Psoas muscle (tissue), 8 donors: ENCODE data around the gene KIF11. TPM values are rescaled to one million over a fixed set of nuclear protein-coding genes. Genes with fewer than 3 reads are reported as not detected.

ENCODE experiments used
- ATAC-seq, 4 donors: fragments of 200-7000 bp; cut with Tn5 transposase; one replicate each; pipeline ENCODE4 v1.9.1; 2020; ENCODE audit warnings: moderate library complexity in 3 of 4, mild to moderate bottlenecking in 2 of 4
- DNase-seq, 2 donors: peaks; one replicate each; pipeline ENCODE4 v3.0.0-alpha.2; 2020
- H3K27ac ChIP-seq: fragments of 200-600 bp; one replicate; pipeline ENCODE4 v1.8.0; 2022
- H3K27me3 ChIP-seq, 3 donors: fragments of 200-600 bp in 1 of 3; one replicate each; pipeline versions ENCODE4 v1.6.1 to v1.8.0; 2013 to 2022; ENCODE audit warnings: low read length in 2 of 3, mild to moderate bottlenecking in 2 of 3, moderate library complexity in 1 of 3; ENCODE audit not compliant: insufficient read depth in 3 of 3
- H3K36me3 ChIP-seq, 2 donors: fragments of 200-600 bp in 1 of 2; one replicate each; pipeline versions ENCODE4 v1.6.1 to v1.8.0; 2013 to 2022; ENCODE audit warnings: low read depth in 1 of 2, mild to moderate bottlenecking in 1 of 2, moderate library complexity in 1 of 2; ENCODE audit not compliant: insufficient read depth in 1 of 2
- H3K4me1 ChIP-seq: fragments of 200-600 bp; one replicate; pipeline ENCODE4 v1.8.0; 2022
- H3K4me3 ChIP-seq: fragments of 200-600 bp; one replicate; pipeline ENCODE4 v1.8.0; 2022; ENCODE audit warnings: mild to moderate bottlenecking
- H3K9me3 ChIP-seq: fragments of 200-600 bp; one replicate; pipeline ENCODE4 v1.8.0; 2022
- CTCF ChIP-seq: fragments of 200-600 bp; IDR thresholded peaks from one replicate; pipeline ENCODE4 v1.8.0; 2022; ENCODE audit warnings: antibody characterized with exemption
- WGBS, 3 donors: extraction: QIAGEN DNeasy Blood & Tissue Kit; methylation state at CpG; one replicate each; pipeline versions ENCODE4 v1.1.6 to v1.1.7; 2013; 5-methylcytosine and 5-hydroxymethylcytosine counted together
- intact Hi-C, 2 donors: fragments of 100-400 bp; cut with DNase I; formaldehyde crosslinking; loops; one replicate each; pipeline versions ENCODE4 v1.11.0 to v1.14.2; 2022
- polyA plus RNA-seq, 3 donors: library from polyadenylated mRNA; stranded (reverse); fragments of 200-250 nt; gene quantifications; one replicate each; pipeline ENCODE4 v1.2.3, GENCODE V29; 2013
- total RNA-seq, 4 donors: library from RNA; stranded (reverse); fragmentation: NEBNext Ultra II Directional in 2 of 4; extraction: Animal tissue kit (Norgen Biotek cat#: 25700) in 2 of 4; gene quantifications; one replicate each; pipeline versions ENCODE4 v1.2.1 to v1.2.4, GENCODE V29; 2021 to 2023
- donor health status: healthy with polysubstance abuse.
- donor health status: DM: no; HTN: no; CAD: no; lungs with moderate emphysema.
- donor health status: Bipolar disorder and iron deficiency.
- donor health status: healthy.
- donor health status: DM: yes; HTN: yes; CAD: no.
- donor health status: DM: no; HTN: no; CAD: no.
- donor health status: DM: no; HTN: no; CAD: no.
- donor health status: DM: yes; HTN: yes; CAD: no.

Gene KIF11
- total and polyA plus RNA-seq, 7 donors, result 0.08 to 0.40 (median 0.23) TPM

DNA sequence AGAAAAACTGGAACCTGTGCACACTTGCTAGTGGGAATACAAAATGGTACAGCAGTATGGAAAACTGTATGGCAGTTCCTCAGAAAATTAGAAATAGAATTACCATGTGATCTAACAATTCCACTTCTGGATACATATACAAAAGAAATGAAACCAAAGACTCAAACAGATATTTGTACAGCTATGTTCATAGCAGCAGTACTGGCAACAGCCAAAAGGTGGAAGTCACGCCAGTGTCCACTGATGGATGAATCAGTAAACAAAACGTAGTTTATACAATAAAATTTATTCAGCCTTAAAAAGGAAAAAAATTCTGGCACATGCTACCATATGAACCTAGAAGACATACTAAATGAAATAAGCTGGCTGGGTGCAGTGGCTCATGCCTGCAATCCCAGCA lies 42.0 kb upstream of the KIF11 start:
- WGBS, 3 donors, result 63 to 92% (median 63%) methylated on average over 2 of the region's 2 CpGs
- H3K36me3 ChIP-seq, result peaks cover 0 to 47% of the 10 kb centered on the region in 2 donors

GRCh38 chr10:92552310-92552709 lies 40.6 kb upstream of the KIF11 start:
- Histone ChIP-seq H3K27me3 (no peaks in the 10 kb centered on the region), H3K36me3 (peaks cover 0 to 58% of the 10 kb centered on the region in 2 donors), H3K4me3 (no peak overlapping the region), H3K27ac (no peak overlapping the region), H3K9me3 (peaks cover 5% of the 10 kb centered on the region), H3K4me1 (no peaks in the 10 kb centered on the region)
- WGBS, 3 donors, result 89 to 99% (median 96%) methylated on average over 5 of the region's 5 CpGs
- no peak for TF ChIP-seq CTCF
- DNase-seq, result no peak
- no peak for ATAC-seq
- intact Hi-C loops, result no loop called here

More for the DNA sequence above, 42.0 kb upstream of the KIF11 start:
- ATAC-seq (no peak), DNase-seq (no peak)
- Histone ChIP-seq H3K4me1 (no peaks in the 10 kb centered on the region), H3K9me3 (peaks cover 5% of the 10 kb centered on the region), H3K27me3 (no peaks in the 10 kb centered on the region), H3K4me3 (no peak overlapping the region), H3K27ac (no peak overlapping the region)
- intact Hi-C loops, result no loop called here
- no peak for TF ChIP-seq CTCF

GRCh38 chr10:92553959-92554358 lies 39.0 kb upstream of the KIF11 start:
- DNase-seq (no peak), ATAC-seq (no peak)
- Histone ChIP-seq H3K9me3 (peaks cover 5% of the 10 kb centered on the region), H3K4me1 (no peaks in the 10 kb centered on the region), H3K27me3 (no peaks in the 10 kb centered on the region), H3K36me3 (peaks cover 0 to 60% of the 10 kb centered on the region in 2 donors), H3K4me3 (no peak overlapping the region), H3K27ac (no peak overlapping the region)
- TF ChIP-seq CTCF, result no peak
- intact Hi-C loops, result no loop called here
- WGBS, 3 donors, result 95 to 100% (median 97%) methylated on average over 2 of the region's 2 CpGs

DNA sequence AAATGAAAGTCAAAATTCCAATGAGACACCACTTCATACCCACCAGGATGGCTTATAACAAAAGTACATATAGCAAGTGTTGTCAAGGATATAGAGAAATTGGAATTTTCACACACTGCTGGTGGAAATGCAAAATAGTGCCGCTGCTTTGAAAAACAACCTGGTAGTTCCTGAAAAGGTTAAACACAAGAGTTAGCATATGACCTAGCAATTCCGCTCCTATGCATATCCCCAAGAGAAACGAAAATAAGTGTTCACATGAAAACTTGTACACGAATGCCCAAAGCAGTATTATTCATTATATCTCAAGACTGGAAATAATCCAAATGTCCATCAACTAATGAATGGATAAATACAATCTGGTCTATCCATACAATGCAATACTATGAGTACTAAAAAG lies 33.9 kb upstream of the KIF11 start:
- no peak for ATAC-seq
- no peaks in the 10 kb centered on the region for H3K4me1 ChIP-seq
- intact Hi-C loops, result no loop called here
- H3K9me3 ChIP-seq, result peaks cover 2% of the 10 kb centered on the region
- H3K27ac ChIP-seq, result no peak overlapping the region
- H3K36me3 ChIP-seq, result peaks cover 2 to 60% of the 10 kb centered on the region in 2 donors
- no peaks in the 10 kb centered on the region for H3K27me3 ChIP-seq
- no peak for TF ChIP-seq CTCF
- no peak for DNase-seq
- no peak overlapping the region for H3K4me3 ChIP-seq
- WGBS, 3 donors, result 96 to 98% (median 97%) methylated on average over 4 of the region's 4 CpGs

- H3K27ac ChIP-seq, result no peak overlapping the region
- ATAC-seq (no peak), DNase-seq (no peak)
- H3K4me3 ChIP-seq, result no peak overlapping the region
- H3K36me3 ChIP-seq, result peaks cover 2 to 31% of the 10 kb centered on the region in 2 donors
- H3K4me1 ChIP-seq, result no peaks in the 10 kb centered on the region
- no peak for TF ChIP-seq CTCF
- H3K27me3 ChIP-seq, result no peaks in the 10 kb centered on the region
- H3K9me3 ChIP-seq, result no peaks in the 10 kb centered on the region
- intact Hi-C loops, result no loop called here
Observed at GRCh38 chr10:92562424-92562823, 30.5 kb upstream of the KIF11 start.
